ENCODE results near the gene ZFAND3.

Gene ZFAND3

DNA sequence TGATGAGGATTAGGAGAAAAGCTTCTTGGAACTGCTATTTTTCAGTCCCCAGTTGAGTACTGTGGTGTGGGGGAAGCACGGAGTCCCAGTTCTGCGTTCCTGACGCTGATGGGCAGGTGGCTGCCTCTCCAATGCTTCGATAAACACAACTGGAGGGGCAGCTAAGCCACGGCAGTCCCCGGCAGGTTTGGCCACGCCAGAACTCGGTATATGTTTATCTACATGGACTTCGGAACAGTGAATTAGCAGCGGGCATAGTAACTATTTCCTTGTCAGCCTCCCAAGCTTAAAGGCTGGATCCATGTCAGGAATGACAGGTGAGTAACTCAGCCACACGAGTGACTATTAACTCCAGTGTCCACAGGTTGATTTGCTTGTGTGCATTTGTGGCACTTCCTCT, 354.4 kb downstream of the ZFAND3 start:
- DNase-seq, result no peak

DNA sequence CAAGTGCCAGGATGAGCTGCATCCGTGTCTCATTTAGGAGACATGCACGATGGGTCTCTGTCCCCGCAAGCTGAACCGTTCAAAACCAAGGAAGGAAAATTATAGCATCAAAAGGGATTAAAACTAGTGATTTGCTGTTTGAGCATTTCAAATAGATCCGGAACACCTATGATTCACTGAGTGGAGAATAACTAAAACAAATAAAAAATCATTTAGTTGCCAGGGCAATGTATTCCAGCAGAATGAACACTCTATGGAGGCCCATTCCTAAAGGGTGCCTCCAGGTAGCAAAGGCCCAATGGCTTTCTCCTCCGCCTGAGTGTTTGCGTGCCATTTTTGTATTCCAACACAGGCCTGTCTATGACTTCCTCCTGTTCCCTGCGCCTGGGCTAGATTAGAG, 354.8 kb downstream of the ZFAND3 start:
- DNase-seq, result no peak

DNA sequence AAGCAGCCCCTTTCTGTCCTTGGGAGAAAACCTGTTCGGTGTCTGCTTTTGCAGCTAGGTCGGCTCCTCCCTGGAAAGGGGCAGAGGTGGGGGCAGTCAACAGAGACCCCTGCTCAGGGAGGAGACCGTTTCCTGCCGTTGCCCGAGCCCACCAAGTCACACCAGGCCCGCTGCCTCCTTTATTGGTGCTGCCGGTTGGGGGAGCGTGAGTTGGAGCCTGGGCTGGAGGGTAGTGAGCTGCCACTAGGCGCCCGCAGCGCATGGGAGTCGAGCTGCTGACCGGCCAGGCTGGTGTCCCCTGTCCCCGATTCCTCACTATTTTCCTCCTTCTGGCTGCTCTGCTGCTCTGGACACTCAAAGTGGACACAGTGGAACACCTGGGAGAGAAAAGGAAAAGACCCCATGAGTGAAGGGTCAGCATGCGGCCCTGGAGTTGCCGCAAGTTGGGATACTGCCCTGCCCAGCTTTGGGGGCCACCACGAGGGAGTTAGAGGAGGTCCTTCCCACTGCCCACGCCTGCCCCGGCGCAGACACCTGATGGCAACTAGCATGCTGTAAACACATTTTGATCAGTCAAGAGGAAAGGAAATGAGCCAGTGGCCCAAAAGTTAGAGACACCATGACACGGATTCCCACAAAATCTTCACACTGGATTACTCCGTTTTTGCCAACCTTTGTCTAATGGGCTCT, 355.4 kb downstream of the ZFAND3 start:
- DNase-seq, result no peak

DNA sequence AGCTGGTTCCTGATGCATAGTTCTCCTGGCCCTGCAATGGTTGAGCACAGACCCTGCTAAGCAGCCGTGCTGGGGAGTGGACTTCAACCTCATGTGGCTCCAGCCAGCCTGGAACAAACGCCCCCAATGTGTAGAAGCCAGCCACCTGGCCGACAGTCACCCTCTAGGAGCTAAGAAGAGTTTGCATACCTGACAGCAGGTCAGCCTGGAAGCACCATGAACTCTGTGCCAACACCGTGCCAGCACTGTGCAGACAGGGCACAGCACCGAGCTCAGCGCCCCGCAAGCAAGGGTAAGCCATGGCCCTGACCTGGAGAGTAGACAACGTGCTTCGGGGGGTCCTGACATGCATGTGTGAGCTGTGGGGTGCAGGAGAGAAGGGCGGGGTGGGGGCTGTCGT, 356.3 kb downstream of the ZFAND3 start:
- no peak for DNase-seq

DNA sequence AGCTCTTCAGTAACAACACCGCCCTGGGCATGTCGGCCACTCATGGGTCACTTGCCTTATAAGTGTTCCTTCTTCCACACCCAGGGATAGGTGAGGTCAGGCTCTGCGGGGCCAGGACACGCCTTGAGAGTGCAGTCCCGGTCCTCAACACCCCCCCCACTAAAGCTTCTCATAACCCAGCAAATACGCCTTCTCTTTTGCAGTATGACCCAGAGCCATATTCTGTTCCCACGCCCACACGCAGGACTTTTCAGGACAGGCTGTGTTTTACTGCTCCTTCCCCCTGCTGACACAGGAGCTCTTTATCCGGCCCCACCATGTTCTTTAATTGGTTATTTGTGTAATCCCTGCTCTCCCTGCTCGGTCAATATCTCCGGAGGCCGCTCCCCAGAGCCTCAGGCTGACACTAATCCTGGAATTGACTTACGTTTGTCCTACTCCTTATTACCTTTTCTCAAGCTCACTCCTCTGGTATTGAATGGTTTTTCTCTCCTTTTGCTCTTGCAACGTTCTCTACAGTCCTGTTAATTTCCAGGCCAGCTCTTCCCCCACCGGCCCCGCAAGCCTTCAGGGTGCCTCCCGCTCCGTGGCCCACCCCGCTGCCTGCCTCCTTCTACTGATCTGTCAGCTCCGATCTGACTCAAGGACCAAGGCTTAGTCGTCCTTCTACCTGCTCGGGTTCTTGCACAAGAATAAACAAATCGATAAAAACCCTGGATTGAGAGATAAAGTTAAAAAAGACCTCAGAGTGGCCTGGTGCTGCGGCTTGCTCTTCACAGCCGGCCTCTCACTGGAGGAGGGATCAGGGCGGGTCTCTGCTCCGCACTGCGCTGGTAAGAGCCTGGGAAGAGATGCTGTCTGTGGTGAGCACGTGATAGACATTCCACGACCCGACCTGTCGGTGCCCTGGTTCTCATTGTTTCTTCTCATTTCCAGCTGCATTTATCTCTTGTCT, 357.5 kb downstream of the ZFAND3 start:
- peak; percentile 55 for DNase-seq

DNA sequence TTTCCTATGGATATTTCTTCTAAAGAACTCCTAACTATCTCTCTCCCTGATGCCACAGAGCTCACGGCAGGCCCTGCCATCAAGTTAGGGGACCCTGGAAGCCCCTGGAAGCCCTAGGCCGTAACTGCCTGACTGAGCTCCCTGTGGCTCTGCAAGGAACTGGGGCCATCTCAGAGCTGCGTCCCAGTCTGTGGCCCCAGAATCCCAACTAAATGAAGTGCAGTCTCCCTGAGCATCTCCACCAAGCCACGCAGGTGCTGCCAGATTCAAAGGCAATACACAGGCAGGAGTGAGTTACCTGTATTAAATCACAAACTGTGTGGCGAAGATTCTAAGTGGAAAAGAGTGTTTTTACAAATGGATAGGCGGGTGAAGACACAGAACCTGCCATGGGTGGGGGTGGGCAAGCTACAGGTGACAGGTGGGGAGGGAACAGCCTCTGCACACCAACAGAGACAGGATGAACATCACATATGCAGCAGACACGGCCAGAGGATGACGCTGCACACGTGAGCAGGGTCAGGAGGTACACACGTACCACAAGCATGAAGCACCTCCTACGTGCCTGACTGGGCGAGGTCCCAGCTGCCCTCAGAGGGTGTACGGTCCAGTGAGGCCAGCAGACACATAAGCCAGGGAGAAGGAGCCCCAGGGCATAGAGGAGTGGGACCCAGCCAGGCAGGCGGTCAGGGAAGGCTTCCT, 358.5 kb downstream of the ZFAND3 start:
- no peak for DNase-seq

DNA sequence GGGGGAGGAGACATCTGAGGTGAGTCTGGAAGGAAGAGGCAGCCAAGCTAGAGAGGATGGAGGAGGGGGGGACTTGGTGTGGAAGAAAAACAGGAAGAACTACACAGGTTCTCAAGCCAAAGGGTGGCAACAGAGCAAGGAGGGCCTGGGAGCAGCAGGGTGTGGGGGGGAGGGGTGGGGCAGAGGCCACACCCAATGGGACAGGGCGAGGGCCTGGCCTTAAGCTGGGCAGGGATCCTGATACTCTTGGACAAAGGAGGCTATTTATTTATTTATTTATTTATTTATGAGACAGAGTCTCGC, 359.0 kb downstream of the ZFAND3 start:
- no peak for DNase-seq

DNA sequence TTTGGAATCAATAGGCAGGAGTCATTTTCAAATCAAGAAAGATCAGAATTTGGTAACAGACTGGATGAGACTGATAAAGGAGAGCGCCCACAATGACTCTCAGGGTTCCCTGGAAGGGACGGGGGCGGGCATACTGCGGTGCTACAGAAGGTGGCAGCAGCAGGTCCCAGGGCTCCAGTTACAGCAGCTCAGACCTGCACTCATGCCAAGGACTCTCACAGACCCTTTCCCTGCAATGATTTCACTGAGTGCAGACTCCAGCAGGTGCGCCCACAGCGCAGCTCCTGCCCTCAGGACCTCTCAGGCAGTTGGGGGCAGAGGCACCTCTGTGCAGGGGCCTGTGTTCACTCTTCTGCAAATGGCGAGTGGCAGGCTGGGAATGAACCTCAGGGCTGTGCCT, 359.8 kb downstream of the ZFAND3 start:
- DNase-seq, result peak; percentile 83

DNA sequence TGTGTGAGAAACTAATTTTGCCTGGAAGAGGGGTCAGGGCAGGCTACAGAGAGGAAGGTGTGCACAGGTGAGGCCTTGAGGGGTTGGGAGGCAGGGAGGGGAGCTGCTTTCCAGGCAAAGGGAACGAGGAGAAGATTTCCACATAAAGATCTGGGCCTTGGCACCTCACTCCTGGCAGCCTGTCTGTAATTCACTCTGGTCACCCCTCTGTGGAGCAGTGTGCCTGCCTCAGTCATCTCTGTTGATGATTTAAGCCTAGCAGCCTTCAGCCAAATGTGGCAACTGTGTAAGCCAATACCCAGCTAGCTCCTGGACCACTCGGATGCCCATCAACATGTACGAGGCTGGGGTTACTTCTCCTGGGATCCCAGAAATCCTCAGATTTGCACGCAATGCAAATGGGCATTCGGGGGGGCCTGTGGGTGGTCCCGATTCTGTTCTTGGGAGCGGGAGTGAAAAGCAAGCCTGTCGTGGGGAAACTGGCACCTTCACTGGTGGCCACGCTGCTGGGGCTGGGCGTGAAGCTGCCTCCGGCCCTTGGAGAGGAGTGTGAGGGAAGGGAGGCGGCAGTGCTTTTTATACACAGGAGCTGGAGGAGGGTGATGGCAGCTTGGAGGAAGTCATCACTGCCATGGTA, 360.4 kb downstream of the ZFAND3 start:
- no peak for DNase-seq

DNA sequence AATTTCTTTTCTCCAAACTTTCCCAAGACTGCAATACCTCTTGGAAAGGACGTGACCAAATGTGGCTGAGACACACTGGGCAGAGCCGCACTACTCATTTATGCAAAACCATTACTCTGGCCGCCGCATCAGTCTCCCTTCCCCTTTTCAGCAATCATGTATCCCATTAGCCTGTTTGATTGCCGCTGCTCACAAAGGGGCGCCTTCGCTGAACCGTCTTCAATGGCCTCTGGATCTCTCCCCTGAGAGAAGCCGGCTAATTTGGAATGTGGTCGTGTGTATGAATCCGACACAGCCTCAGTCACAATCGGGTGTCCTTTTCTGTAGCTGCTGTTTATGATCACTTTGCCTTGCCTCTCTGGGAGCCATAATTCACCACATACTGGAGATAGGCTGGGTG, 361.1 kb downstream of the ZFAND3 start:
- no peak for DNase-seq

DNA sequence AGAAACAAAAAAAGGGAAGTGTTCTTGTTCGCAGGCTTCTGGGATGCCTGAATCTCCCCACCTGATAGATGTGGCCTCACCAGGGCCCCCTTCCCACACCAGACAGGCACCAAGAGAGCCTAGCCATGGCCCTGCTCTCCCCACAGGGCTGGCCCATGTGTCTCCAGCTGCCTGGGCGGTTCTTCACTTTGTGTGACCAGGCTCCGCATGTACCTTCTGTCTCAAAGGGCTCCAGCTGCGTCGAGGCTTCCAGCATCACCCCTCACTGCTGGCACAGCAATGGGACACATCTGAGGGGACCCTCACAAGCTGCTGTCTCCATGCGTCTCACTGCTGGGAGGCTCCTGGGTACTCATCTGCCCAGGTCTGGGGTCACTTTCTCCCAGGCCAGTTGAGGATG, 362.9 kb downstream of the ZFAND3 start:
- no peak for DNase-seq

DNA sequence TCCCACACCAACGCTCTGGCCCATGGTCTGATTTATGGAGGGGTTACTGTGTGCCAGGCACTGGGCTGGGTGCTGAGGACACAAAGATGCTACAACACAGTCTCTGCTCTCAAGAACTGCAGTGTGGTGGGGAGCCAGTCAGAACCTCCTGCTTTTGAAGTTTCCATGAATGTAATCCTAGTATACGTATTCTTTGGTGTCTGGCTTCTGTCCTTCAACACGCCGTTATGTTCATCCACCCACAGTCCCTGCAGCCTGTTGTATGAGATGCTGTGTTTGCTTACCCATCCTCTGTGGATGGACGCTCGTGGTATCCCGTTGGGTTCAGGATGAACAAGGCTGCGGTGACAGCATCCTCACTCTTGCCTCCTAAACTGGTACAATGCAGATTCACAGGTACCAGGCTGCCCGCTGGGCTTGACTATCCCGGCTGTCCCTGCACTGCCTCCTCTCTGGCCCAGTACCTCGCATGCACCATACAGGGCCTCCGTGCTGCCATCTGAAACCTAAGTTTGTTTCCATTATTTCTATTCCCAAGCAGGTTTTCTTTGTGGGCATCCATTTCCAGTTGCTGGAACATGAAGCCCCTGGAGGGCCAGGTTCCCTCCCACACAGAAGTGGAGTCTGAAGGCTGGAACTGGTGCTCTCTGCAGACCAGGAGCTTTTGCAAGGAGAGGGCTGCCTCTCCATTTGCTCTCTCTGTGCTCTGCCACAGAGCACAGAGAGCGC, 364.5 kb downstream of the ZFAND3 start:
- DNase-seq, result no peak

DNA sequence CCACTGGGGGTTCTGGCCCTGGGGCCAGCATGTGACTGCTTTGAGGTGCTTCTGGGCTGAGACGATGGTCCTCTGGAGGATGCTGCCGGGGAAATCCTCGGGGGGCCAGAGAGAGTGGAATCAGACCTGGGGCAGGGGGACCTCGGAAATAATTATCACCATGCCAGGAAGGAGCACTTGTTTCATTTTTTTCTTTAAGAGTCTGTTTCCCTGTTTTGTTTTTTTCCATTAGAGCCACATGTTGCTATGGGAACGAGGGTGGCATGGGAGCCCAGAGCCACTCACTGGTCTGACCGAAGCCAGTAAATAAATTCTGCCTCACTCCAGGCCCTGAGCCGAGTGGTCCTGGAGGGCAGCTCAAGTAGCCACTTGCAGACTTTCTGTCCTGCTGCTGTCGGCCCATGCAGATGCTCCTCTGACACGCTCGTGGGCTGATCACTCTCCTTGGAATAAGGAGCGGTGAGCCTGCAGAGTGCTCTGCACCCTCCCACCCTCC, 365.1 kb downstream of the ZFAND3 start:
- peak; percentile 89 for DNase-seq

DNA sequence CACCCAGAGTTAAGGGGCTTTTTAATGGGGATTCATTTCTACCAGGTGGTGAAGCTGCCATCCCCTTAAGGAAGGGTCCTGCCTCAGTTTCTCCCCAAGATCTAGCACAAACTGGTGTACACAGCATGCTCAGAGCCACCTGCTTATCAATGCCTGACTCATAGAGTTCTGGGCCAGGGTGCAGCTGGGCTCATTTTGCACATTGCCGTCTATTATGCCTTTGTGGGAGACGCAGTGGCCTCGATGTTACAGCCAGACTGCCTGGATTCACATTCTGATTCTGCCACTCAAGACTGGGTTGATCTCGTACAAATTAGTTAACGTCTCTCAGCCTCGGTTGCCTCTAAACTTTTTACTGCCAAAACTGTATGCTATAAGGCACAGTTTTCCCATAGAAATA, 365.7 kb downstream of the ZFAND3 start:
- no peak for DNase-seq

DNA sequence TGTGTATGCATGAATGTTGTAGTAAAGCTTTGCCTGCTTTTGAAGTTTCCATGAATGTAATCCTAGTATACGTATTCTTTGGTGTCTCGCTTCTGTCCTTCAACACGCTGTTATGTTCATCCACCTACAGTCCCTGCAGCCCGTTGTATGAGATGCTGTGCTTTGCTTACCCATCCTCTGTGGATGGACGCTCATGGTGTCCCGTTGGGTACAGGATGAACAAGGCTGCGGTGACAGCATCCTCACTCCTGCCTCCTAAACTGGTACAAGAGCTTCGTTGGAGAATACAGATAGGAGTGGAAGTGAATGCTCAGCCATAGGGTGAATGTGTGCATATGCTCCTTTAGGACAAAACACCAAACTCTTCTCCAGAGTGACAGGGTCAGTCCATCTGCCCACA, 366.2 kb downstream of the ZFAND3 start:
- no peak for DNase-seq

DNA sequence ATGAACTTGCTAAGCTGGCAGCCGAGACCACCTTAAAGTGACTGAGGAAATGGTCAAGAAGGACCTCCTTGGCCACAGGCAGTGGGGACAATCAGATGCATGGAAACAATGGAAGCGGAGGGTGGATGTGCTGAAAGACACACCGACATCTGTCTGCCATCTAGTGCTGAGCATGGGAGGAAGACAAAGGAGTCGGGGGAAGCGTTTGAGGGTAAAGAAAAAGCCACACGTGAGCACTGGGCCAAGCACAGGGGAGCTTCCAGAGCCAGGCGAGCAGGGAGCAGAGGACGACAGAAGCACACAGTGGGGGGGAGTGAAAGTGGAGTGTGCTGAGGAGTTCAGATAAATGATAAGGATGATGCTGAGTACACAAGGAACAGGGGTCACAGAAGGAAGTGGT, 367.8 kb downstream of the ZFAND3 start:
- DNase-seq, result no peak

DNA sequence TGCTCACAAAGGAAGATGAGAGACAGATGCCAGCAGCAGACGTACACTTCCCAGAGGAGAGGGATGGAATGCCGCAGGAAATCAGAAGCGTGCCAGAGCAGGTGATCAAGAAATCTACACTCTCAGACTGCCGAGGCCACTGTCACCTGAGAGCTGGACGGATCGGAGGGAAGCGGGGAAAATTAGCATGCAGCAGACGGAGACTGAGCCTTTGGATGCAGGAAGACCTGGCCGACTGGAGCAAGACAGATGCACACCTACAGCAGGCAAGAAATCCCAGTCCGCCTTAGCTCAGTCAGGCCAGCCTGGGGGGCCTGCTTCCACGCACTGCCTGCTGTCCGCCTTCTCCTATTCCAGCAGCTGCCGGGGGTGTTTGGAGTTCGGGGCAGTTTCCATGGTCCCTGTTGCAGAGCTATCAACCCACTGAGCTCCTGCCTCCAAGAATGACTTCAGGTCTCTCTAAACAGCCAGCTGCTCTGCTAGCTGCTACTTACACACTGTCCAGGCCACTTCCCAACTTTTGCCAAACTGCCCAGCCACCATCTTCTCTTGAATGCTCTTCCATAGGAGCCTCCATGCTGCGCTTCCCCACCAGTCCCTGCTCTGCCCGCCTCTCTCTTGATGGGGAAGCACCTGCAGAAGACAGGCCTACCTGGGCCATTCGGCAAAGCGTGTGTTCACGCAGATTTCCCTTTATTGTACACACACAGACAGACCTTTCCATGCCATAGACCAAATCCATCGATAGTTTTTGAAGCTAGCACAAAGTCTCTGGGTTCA, 368.5 kb downstream of the ZFAND3 start:
- no peak for DNase-seq

DNA sequence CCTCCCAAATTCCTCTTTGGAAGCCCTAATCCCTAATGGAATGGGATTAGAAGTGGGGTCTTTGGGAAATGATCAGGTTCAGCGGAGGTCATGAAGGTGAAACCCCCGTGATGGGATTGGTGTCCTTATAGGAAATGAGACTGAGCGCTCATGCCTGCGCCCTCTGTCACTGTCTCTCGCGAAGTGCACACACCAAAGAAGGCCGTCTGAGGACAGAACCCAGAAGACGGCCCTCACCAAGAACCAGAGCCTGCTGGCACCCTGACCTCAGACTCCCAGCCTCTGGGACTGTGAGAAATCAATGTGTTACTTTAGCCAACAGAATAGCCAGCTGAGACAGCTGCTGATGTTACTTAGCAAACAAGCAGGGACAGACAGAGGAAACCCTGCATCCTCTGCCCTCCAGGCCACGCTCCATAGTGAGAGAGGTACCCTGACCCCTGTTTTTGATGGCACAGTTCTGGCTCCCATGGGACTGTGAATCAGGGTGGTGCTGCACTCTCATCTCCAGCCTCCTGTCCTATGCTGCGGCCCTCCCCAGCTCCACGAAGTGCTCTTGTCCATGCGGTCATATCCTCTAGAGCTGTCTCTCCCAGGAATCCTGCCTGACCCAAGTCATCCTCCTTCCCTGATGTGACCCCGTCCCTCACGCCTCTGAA, 369.3 kb downstream of the ZFAND3 start:
- DNase-seq, result no peak

DNA sequence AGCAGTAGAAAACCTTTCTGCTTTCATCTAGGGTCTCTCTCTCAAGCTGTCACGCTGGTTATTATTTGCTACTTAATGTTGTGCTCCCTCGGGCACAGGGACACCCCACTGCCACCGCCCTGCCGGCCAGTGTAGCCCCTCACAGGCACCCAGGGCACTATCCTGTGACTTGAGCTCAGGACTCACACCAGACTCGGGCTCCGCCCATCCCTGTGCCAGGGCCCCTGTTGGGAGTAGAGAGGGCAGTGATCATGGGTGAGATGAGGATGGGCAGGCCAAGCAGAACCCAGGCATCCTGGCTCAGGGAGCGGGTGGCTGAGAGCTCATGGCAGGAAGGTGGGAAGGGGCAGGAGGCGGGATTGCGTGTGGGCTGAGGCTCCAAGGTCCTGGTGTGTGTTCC, 371.9 kb downstream of the ZFAND3 start:
- DNase-seq, result no peak

DNA sequence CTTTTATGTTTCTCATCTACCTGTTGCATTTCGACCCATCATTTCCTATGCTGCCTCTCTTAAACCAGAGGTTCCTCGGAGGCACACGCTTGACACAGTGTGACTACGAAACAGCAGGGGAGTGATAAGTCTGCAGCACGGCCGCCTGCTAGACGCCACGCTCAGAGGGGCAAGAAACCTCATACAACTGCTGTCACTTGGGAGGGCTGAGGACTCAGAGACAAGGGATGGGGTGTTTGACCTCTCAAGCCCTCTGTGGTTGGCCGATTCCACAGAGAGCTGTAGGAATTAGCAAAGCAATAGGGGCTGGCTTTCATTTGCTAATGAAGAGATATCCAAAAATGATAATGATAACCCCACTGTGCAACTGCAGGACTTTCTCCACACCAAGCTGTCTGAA, 372.5 kb downstream of the ZFAND3 start:
- no peak for DNase-seq

DNA sequence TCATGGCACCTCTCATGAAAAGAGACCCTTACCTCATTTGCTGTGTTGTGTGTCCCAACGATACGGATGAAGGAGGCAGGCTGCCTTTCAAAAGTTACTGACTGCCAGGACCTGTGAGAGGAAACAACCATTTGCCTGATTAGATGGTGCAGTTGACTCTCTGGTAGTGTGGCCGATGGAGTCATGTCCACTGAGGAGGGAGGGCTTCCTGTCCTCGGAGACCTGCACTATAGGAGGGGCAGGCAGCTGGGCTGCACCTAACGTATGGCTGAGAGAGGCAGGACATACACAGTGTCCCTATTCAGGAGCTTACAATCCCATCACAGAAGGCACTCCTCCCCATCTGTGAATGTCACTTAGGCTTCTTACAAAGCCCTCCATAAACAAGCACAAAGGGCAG, 373.0 kb downstream of the ZFAND3 start:
- no peak for DNase-seq
